GM12872 (cell line): ENCODE data around the gene SLC35D3.

ENCODE experiments used
- TF ChIP-seq, protein P1 (sequence below): IDR thresholded peaks from 3 replicates; pipeline ENCODE4 v1.5.1; 2011; ENCODE audit warnings: low read depth, mild to moderate bottlenecking, low read length, moderate library complexity; ENCODE audit not compliant: insufficient read depth

SLC35D3 gene

DNA sequence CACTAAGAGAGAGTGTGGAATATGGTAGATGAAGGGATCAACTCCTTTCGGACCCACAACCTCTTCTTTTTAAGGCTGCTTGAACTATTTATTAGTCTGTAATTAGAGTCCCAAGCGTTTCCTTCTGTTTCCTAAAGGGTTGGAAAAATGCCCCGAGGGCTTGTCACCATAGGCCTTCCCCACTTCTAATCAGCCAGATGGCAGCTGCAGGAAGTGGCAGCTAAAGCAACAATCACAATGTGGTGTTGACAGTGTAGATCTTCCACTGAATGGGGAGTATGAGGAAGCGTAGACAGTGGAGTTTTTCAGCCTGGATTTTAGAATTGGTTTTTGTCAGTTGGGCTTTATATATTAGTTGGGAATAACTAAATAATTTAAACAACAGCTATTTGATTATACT, 40.6 kb downstream of the SLC35D3 start:
- TF ChIP-seq, protein P1, sequence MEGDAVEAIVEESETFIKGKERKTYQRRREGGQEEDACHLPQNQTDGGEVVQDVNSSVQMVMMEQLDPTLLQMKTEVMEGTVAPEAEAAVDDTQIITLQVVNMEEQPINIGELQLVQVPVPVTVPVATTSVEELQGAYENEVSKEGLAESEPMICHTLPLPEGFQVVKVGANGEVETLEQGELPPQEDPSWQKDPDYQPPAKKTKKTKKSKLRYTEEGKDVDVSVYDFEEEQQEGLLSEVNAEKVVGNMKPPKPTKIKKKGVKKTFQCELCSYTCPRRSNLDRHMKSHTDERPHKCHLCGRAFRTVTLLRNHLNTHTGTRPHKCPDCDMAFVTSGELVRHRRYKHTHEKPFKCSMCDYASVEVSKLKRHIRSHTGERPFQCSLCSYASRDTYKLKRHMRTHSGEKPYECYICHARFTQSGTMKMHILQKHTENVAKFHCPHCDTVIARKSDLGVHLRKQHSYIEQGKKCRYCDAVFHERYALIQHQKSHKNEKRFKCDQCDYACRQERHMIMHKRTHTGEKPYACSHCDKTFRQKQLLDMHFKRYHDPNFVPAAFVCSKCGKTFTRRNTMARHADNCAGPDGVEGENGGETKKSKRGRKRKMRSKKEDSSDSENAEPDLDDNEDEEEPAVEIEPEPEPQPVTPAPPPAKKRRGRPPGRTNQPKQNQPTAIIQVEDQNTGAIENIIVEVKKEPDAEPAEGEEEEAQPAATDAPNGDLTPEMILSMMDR: no peak

DNA sequence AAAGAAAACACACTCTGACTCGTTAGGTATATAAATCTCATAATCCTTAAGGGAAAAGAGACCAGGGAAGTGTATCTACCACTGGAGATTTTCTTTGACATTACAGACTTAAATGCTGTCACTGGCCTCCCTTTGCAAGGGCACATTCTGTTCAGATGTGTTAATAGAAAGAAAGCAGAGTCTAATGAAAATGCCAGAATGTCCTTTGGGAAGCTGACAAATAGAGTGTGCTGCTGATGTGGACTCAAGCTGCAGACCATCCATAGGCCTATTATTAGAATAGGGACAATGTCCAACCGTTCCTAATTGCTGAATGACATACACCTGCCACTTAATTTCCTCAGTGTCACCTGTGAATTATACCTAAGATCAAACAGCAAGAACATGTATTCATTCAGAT, 41.2 kb downstream of the SLC35D3 start:
- TF ChIP-seq, protein P1: no peak

GRCh38 chr6:136964398-136964797, 42.3 kb downstream of the SLC35D3 start:
- TF ChIP-seq, protein P1: no peak

- TF ChIP-seq, protein P1: peak; percentile 74
Measured at GRCh38 chr6:136967876-136968752, 46.0 kb downstream of the SLC35D3 start.

DNA sequence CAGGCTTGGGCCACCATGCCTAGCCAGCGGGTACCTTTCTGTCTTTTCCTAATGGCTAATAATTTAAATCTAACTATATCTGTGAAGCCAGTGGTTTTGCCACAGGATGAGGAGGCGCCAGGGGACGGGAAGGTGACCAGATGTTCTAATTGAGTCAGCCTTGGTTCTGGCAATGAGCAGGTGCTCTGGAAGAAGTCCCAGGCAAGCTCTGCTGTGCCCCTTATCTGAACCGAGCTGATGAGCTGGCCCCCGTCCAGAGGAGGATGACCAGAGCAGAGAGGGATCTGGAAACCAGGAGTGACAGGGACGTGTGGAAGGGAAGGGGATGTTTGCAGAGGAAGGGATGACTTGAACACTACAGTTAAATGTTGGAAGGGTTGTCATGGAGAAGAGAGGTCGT, 46.7 kb downstream of the SLC35D3 start:
- TF ChIP-seq, protein P1: no peak

- TF ChIP-seq, protein P1: no peak
Measured at GRCh38 chr6:136969433-136969832, 47.3 kb downstream of the SLC35D3 start.

GRCh38 chr6:136969930-136970329, 47.8 kb downstream of the SLC35D3 start:
- TF ChIP-seq, protein P1: no peak
